ENCODE measurements around the gene YBX2.

Gene YBX2

DNA sequence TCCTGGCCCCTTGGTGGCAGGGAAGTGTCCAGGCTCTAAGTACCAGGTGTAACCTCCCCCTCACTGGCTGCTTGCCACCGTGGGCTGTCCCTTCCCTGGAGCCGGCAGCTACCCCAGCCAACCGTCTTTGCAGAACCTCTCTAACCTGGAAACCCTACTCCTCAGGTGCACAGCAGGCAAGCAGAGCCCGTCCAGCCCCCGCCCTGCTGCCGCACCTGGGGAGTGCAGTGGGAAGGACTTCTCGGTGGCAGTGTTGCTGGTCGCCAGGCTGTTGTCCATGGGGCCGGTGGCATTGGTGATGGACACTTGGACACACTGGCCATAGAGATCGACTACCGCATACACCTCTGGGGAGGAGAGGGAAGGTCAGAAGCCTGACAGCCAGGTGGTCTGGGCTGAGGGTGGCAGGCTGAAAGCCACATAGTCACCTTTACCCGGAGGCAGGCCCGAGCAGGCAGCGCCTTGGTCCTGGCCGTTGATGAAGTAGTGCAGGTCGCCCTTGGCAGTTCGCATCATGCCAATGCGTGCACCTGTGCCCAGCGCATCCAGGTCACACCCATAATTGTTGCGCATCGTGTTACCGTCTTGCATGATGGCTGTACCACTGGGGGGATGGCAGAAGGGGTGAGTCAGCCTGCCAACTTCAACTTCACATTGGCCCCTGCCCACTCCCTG lies 28.2 kb upstream of the YBX2 start:
- Histone ChIP-seq H3K9me3 (ENCODE audit: control insufficient read depth, insufficient read depth, low read depth, low read length) (no peaks in the 10 kb centered on the region), H3K4me1 (ENCODE audit: control insufficient read depth, insufficient read depth, low read length) (no peaks in the 10 kb centered on the region), H3K9ac (ENCODE audit: low read length) (no peak overlapping the region), H3K4me3 (ENCODE audit: low read depth, low read length) (no peak overlapping the region), H3K27me3 (ENCODE audit: control insufficient read depth, insufficient read depth, low read length) (no peaks in the 10 kb centered on the region), H3K27ac (ENCODE audit: low read depth, low read length) (no peak overlapping the region), H3K36me3 (ENCODE audit: control insufficient read depth, insufficient read depth, low read length) (peaks cover 80% of the 10 kb centered on the region)

DNA sequence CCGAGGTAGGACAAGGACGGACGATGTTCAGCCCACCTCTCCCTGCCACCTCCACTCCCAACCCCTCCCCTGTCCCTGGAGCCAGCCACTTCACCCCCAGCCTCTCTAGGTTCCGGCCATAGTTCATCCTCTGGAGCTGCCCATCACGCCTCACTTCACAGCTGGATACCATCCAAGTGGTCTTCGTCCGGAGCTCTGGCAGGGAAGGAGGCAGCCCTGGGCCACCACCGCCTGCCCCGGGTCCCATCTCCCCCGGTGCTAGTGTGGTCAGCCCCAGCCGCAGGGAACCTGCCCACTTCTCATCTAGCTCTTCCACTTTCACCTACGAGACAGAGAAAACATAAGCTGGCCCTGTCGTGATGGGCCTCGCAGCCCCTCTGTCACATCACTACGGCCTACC lies 27.0 kb upstream of the YBX2 start:
- no peaks in the 10 kb centered on the region for H3K9me3 ChIP-seq (ENCODE audit: control insufficient read depth, insufficient read depth, low read depth, low read length)
- H3K4me3 ChIP-seq (ENCODE audit: low read depth, low read length) = no peak overlapping the region
- no peak overlapping the region for H3K27ac ChIP-seq (ENCODE audit: low read depth, low read length)
- H3K27me3 ChIP-seq (ENCODE audit: control insufficient read depth, insufficient read depth, low read length) = no peaks in the 10 kb centered on the region
- H3K36me3 ChIP-seq (ENCODE audit: control insufficient read depth, insufficient read depth, low read length) = peaks cover 83% of the 10 kb centered on the region
- H3K4me1 ChIP-seq (ENCODE audit: control insufficient read depth, insufficient read depth, low read length) = no peaks in the 10 kb centered on the region
- H3K9ac ChIP-seq (ENCODE audit: low read length) = no peak overlapping the region

GRCh38 chr17:7318121-7318860 lies 23.9 kb upstream of the YBX2 start:
- no peaks in the 10 kb centered on the region for H3K9me3 ChIP-seq (ENCODE audit: control insufficient read depth, insufficient read depth, low read depth, low read length)
- no peak overlapping the region for H3K4me3 ChIP-seq (ENCODE audit: low read depth, low read length)
- no peaks in the 10 kb centered on the region for H3K27me3 ChIP-seq (ENCODE audit: control insufficient read depth, insufficient read depth, low read length)
- H3K36me3 ChIP-seq (ENCODE audit: control insufficient read depth, insufficient read depth, low read length) = peaks cover 73% of the 10 kb centered on the region
- no peak overlapping the region for H3K9ac ChIP-seq (ENCODE audit: low read length)
- peaks cover 14% of the 10 kb centered on the region for H3K4me1 ChIP-seq (ENCODE audit: control insufficient read depth, insufficient read depth, low read length)
- no peak overlapping the region for H3K27ac ChIP-seq (ENCODE audit: low read depth, low read length)

GRCh38 chr17:7317161-7317803 lies 22.8 kb upstream of the YBX2 start:
- Histone ChIP-seq H3K36me3 (ENCODE audit: control insufficient read depth, insufficient read depth, low read length) (peaks cover 73% of the 10 kb centered on the region), H3K27ac (ENCODE audit: low read depth, low read length) (no peak overlapping the region), H3K4me1 (ENCODE audit: control insufficient read depth, insufficient read depth, low read length) (peaks cover 14% of the 10 kb centered on the region), H3K27me3 (ENCODE audit: control insufficient read depth, insufficient read depth, low read length) (no peaks in the 10 kb centered on the region), H3K4me3 (ENCODE audit: low read depth, low read length) (no peak overlapping the region), H3K9ac (ENCODE audit: low read length) (no peak overlapping the region), H3K9me3 (ENCODE audit: control insufficient read depth, insufficient read depth, low read depth, low read length) (no peaks in the 10 kb centered on the region)

- no peaks in the 10 kb centered on the region for H3K27me3 ChIP-seq (ENCODE audit: control insufficient read depth, insufficient read depth, low read length)
- H3K27ac ChIP-seq (ENCODE audit: low read depth, low read length) = peak overlapping the region; percentile 94
- no peaks in the 10 kb centered on the region for H3K9me3 ChIP-seq (ENCODE audit: control insufficient read depth, insufficient read depth, low read depth, low read length)
- peaks cover 72% of the 10 kb centered on the region for H3K36me3 ChIP-seq (ENCODE audit: control insufficient read depth, insufficient read depth, low read length)
- H3K4me3 ChIP-seq (ENCODE audit: low read depth, low read length) = peak overlapping the region; percentile 90
- peaks cover 14% of the 10 kb centered on the region for H3K4me1 ChIP-seq (ENCODE audit: control insufficient read depth, insufficient read depth, low read length)
- H3K9ac ChIP-seq (ENCODE audit: low read length) = peak overlapping the region; percentile 84
These were observed 21.3 kb upstream of the YBX2 start for GRCh38 chr17:7315570-7316235.

DNA sequence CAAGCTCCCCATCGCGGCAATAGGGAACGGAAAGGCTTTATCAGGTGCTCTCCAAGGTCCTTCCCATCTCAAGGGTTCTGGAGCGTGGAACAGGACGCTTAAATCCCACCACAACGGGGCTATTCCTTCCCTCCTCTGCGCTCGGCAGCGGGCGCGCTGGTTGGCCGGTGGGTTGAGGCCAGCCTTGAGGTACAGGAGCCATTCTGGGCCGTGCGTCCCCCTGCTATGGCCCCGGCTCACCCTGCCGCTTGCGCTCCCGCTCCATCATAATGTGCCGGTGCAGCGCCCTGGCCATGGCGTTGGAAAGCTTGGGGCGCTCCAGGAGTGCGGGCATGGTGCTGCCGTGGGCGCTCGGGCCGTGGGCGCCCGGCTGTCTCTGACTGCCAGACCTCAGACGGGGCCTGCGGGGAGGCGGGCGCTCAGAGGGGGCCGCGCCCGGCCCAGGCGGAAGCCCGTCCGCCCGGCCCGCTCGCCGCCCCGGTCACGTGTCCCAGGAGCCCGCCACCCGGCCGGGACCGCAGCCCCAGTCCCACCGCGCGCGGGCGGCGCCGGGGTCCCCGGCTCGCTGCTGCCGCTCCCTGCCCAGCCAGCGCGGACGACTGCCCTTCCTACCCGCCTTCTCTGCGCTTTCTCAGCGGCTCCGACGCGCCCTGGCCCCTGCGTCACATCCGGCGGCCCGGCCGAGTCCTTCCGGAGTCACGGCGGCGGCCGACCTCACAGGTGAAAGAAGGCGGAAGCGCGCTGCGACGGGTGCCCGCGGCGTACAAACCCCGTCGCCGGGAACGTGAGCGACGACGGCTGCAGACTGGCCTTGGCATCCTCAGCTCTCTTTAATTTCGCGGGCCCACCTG lies 20.5 kb upstream of the YBX2 start, which contains the start of gene GPS2:
Gene GPS2, minus strand, starts transcription at position 642 of the 851 bp plus-strand sequence. Its CDS starts 308 bp downstream, at position 334.
- Histone ChIP-seq H3K27ac (ENCODE audit: low read depth, low read length) (peak within 1 kb of the TSS; percentile 94), H3K4me1 (ENCODE audit: control insufficient read depth, insufficient read depth, low read length) (peaks cover 14% of the 10 kb centered on the region), H3K36me3 (ENCODE audit: control insufficient read depth, insufficient read depth, low read length) (peaks cover 74% of the 10 kb centered on the region), H3K27me3 (ENCODE audit: control insufficient read depth, insufficient read depth, low read length) (no peaks in the 10 kb centered on the region), H3K9ac (ENCODE audit: low read length) (peak within 1 kb of the TSS; percentile 84), H3K9me3 (ENCODE audit: control insufficient read depth, insufficient read depth, low read depth, low read length) (no peaks in the 10 kb centered on the region), H3K4me3 (ENCODE audit: low read depth, low read length) (peak within 1 kb of the TSS; percentile 90)

DNA sequence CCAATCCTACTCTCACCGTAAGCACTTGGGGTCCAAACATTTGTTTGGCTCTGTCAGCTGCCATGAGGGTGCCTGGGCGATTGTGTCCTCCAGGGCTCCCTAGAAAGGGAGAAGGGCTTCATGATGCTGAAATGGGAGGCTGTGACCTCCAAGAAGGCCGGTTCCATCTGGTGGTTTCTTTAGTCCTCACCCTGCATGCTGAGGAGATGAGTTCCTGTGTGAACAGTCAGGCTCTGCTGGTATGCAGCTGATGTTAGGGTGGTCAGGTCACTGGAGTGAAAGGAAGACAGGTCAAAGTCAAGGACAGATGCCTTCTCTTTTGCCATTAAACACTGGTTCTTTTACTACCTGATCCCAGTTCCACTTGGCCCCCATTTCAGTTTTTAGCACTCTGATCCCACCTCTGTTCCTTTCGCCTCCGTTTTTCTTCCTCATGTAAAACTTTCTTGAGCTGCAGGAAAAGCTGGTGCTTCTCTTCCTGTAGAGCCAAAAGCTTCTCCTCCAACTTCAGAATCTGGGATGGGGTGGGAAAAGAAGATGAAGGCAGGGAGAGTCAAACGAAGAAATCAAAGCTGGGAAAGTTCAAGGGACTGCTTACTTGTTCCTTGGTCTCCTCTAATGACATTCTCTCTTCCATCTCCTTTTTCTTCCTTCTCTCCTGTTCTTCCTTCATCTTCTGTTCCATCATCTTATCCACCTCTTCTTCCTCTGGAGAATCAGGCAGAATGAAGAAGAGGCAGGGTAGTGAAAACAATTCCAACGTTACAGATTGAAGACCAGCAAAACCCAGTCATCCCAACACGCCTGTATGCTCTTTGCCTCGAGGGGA lies 19.7 kb upstream of the YBX2 start:
- H3K27me3 ChIP-seq (ENCODE audit: control insufficient read depth, insufficient read depth, low read length) = no peaks in the 10 kb centered on the region
- H3K9ac ChIP-seq (ENCODE audit: low read length) = peak overlapping the region; percentile 84
- peak overlapping the region; percentile 90 for H3K4me3 ChIP-seq (ENCODE audit: low read depth, low read length)
- peaks cover 82% of the 10 kb centered on the region for H3K36me3 ChIP-seq (ENCODE audit: control insufficient read depth, insufficient read depth, low read length)
- H3K4me1 ChIP-seq (ENCODE audit: control insufficient read depth, insufficient read depth, low read length) = peaks cover 17% of the 10 kb centered on the region
- H3K9me3 ChIP-seq (ENCODE audit: control insufficient read depth, insufficient read depth, low read depth, low read length) = no peaks in the 10 kb centered on the region
- H3K27ac ChIP-seq (ENCODE audit: low read depth, low read length) = 0 out of 2 replicates have a peak overlapping the region, but pooled peaks have one; percentile 59

DNA sequence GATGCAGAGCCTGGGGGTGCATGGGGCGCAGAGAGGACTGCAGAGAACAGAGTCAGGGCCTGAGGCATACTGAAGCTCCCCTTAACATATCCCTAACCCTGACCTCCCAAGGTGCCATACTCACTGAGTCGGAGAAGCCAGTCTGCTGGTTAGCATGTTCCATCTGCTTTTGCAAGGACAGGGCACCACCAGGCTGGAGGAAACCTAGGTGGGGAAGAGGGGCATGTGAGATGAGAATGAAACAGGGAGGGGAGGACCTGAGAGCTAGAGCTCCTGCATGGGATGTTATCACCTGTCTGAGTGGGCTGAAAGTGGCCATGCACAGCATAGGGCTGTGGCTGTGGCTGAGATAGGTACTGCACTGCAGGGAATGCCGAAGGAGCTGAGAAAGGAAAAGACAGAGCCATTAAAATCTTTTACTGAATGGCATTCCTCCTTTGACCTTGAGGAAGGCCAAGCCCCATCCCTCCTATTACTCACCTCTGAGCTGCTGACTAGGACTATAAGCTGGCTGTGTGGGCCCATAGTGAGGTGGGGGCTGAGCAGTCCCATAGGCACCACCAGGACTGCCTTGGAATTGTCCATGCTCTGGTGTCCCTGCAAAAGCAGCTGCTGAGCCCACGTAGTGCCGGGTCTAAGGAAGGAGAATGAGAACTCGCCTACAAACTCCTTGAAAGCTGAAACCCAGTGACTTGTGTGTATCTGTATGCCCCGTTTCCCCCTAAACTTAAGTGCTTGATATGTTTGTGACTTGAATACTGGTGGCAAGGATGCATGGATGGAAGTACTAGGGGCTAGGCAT lies 18.9 kb upstream of the YBX2 start:
- Histone ChIP-seq H3K9me3 (ENCODE audit: control insufficient read depth, insufficient read depth, low read depth, low read length) (no peaks in the 10 kb centered on the region), H3K27me3 (ENCODE audit: control insufficient read depth, insufficient read depth, low read length) (no peaks in the 10 kb centered on the region), H3K9ac (ENCODE audit: low read length) (peak overlapping the region; percentile 84), H3K36me3 (ENCODE audit: control insufficient read depth, insufficient read depth, low read length) (peaks cover 79% of the 10 kb centered on the region), H3K4me3 (ENCODE audit: low read depth, low read length) (peak overlapping the region; percentile 90), H3K4me1 (ENCODE audit: control insufficient read depth, insufficient read depth, low read length) (peaks cover 18% of the 10 kb centered on the region), H3K27ac (ENCODE audit: low read depth, low read length) (no peak overlapping the region)

DNA sequence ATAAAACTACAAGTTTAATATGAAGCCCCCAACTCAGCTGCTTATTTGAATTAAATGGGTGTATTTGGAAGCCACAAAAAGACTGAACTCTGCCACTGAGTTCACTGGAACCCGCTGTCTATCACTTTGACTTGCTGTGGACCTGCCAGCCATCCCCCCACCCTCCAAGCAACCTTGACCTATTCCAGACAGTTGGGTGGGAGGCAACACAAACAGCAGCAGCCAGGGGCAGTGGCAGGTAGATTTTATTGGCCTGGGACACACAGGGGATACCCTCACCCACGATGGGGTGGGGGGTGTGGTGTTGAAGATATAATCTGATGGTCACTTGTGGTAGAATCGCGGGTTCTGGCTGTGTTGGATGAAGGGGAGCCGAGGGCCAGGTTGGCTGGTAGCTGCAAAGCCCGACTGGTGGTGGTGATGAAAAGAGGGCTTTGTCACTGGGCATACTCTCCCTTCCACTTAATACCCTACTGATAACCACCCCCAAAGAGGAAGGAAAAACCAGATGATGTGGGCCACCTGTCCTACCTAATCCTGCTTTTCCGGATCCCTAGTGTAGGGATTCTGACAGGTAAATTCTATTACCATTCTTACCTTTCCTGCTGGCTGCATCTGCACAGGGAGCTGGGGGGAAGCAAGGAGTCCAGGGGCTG lies 18.1 kb upstream of the YBX2 start:
- no peak overlapping the region for H3K4me3 ChIP-seq (ENCODE audit: low read depth, low read length)
- H3K36me3 ChIP-seq (ENCODE audit: control insufficient read depth, insufficient read depth, low read length) = peaks cover 72% of the 10 kb centered on the region
- no peak overlapping the region for H3K27ac ChIP-seq (ENCODE audit: low read depth, low read length)
- H3K4me1 ChIP-seq (ENCODE audit: control insufficient read depth, insufficient read depth, low read length) = peaks cover 18% of the 10 kb centered on the region
- no peaks in the 10 kb centered on the region for H3K27me3 ChIP-seq (ENCODE audit: control insufficient read depth, insufficient read depth, low read length)
- H3K9me3 ChIP-seq (ENCODE audit: control insufficient read depth, insufficient read depth, low read depth, low read length) = no peaks in the 10 kb centered on the region
- H3K9ac ChIP-seq (ENCODE audit: low read length) = no peak overlapping the region

Measured in HUES6 (cell line).